Fibroblast of the aortic adventitia (primary cell): ENCODE measurements around the gene BTG3. TPM values are rescaled to one million over a fixed set of nuclear protein-coding genes. Genes with fewer than 3 reads are reported as not detected.
A peak's percentile ranks its signal among the peaks of the same experiment; 100 is the strongest.

Source experiments
- DNase-seq: peaks from one replicate; pipeline ENCODE4 v3.0.0-alpha.2; 2010; ENCODE audit warnings: low read depth
- H3K4me3 ChIP-seq: 2 replicates; pipeline ENCODE4 v1.5.1; 2011; ENCODE audit warnings: low read depth, mild to moderate bottlenecking, control low read depth, low read length, moderate library complexity
- CTCF ChIP-seq: IDR thresholded peaks from 2 replicates; pipeline ENCODE4 v1.5.1; 2011; ENCODE audit warnings: mild to moderate bottlenecking, low read length, control low read depth, inconsistent platforms; ENCODE audit not compliant: insufficient read depth
- total RNA-seq: library from RNA; depleted of rRNA; stranded (reverse); fragments of >200 nt; gene quantifications from 2 replicates; pipeline ENCODE4 v1.2.3, GENCODE V29; 2012; ENCODE audit warnings: low replicate concordance

BTG3 gene
- total RNA-seq, 1 donor: 43.7 TPM

- no peak overlapping the region for H3K4me3 ChIP-seq
- no peak for TF ChIP-seq CTCF
- no peak for DNase-seq
Measured at GRCh38 chr21:17560377-17561025, 52.2 kb downstream of the BTG3 start.

- TF ChIP-seq CTCF: peak; percentile 9
- H3K4me3 ChIP-seq: no peak overlapping the region
- DNase-seq: peak; percentile 16
Measured at GRCh38 chr21:17554679-17555465, 57.8 kb downstream of the BTG3 start.

- no peak for TF ChIP-seq CTCF
- no peak for DNase-seq
- no peak overlapping the region for H3K4me3 ChIP-seq
Measured at GRCh38 chr21:17554120-17554519, 58.6 kb downstream of the BTG3 start.

- DNase-seq: no peak
- no peak overlapping the region for H3K4me3 ChIP-seq
- TF ChIP-seq CTCF: no peak
Measured at GRCh38 chr21:17552410-17552809, 60.3 kb downstream of the BTG3 start.

GRCh38 chr21:17550671-17551308 is 61.9 kb downstream of the BTG3 start:
- no peak overlapping the region for H3K4me3 ChIP-seq
- TF ChIP-seq CTCF: no peak
- peak; percentile 10 for DNase-seq

- H3K4me3 ChIP-seq: no peak overlapping the region
- DNase-seq: no peak
- TF ChIP-seq CTCF: no peak
Measured at GRCh38 chr21:17548262-17548661, 64.4 kb downstream of the BTG3 start.
